Measurements from ENCODE around the gene NDUFAF3. TPM values are rescaled to one million over a fixed set of nuclear protein-coding genes. Genes with fewer than 3 reads are reported as not detected.

Gene NDUFAF3
- total RNA-seq, 2 donors from 2014 or later = 168 to 183 TPM

DNA sequence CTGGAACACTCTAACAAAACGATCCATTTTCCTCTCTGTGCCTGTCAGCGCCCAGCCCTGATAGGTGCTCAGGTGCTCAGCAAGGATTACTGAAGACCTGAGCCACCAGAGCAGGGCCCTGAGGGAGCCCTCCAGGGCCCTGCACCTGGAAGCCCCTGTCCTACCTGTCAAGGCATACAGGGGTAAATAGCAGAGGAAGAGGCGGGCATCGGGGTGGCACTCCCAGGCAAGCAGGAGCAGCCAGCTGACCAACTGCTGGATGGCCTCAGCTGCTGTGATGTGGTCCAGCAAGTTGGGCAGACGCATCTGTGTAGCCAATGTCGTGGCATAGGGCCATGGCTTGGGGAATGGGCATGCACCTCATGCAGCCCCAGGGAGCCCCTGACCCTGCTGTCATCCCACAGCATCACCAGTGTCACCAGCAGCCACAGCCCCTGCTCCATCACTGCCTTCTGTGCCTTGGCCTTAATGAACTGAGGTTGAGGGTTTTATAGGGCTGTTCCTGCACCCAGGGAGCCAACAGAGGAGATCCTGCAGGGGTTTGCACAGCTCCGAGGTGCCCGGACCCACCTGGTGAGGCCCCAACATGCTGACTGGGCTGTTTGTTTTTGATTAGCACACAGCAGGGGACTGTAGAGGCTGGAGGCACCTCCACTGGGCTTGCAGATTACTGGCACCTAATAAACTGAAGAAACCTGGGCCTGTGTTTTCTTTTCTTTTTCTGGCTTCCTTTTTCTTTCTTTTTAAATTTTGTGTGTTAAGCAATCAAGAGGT is 22.6 kb upstream of the NDUFAF3 start:
- Histone ChIP-seq H3K36me3 (no peaks in the 10 kb centered on the region), H3K9me3 (no peaks in the 10 kb centered on the region), H3K27ac (no peak overlapping the region), H3K4me1 (replicated peaks) (no peaks in the 10 kb centered on the region), H3K4me3 (no peak overlapping the region), H3K27me3 (replicated peaks; ENCODE audit: insufficient read depth) (no peaks in the 10 kb centered on the region)
- DNase-seq (ENCODE audit: low spot score) = no peak
- TF ChIP-seq POLR2AphosphoS5 (IDR thresholded peaks at IDR 0.05) = no peak
- TF ChIP-seq POLR2A (IDR thresholded peaks at IDR 0.05) = no peak
- no peak for TF ChIP-seq CTCF (IDR thresholded peaks at IDR 0.05)
- intact Hi-C loops (cut with DNase I) = no loop called here
- WGBS = 80% methylated on average over 8 of the region's 8 CpGs

GRCh38 chr3:49001155-49001554 is 20.8 kb upstream of the NDUFAF3 start:
- Histone ChIP-seq H3K36me3 (no peaks in the 10 kb centered on the region), H3K27ac (no peak overlapping the region), H3K27me3 (replicated peaks; ENCODE audit: insufficient read depth) (no peaks in the 10 kb centered on the region), H3K4me1 (replicated peaks) (peaks cover 4% of the 10 kb centered on the region), H3K9me3 (no peaks in the 10 kb centered on the region), H3K4me3 (no peak overlapping the region)
- intact Hi-C loops (cut with DNase I) = loop anchor here (10.0 kb wide), 1 partner anchor 414 kb away; the partner anchor contains the start of genes RHOA and TCTA
- DNase-seq (ENCODE audit: low spot score) = no peak
- WGBS = 90% methylated on average over 6 of the region's 6 CpGs
- TF ChIP-seq POLR2A (IDR thresholded peaks at IDR 0.05) = no peak
- no peak for TF ChIP-seq CTCF (IDR thresholded peaks at IDR 0.05)
- TF ChIP-seq POLR2AphosphoS5 (IDR thresholded peaks at IDR 0.05) = no peak

DNA sequence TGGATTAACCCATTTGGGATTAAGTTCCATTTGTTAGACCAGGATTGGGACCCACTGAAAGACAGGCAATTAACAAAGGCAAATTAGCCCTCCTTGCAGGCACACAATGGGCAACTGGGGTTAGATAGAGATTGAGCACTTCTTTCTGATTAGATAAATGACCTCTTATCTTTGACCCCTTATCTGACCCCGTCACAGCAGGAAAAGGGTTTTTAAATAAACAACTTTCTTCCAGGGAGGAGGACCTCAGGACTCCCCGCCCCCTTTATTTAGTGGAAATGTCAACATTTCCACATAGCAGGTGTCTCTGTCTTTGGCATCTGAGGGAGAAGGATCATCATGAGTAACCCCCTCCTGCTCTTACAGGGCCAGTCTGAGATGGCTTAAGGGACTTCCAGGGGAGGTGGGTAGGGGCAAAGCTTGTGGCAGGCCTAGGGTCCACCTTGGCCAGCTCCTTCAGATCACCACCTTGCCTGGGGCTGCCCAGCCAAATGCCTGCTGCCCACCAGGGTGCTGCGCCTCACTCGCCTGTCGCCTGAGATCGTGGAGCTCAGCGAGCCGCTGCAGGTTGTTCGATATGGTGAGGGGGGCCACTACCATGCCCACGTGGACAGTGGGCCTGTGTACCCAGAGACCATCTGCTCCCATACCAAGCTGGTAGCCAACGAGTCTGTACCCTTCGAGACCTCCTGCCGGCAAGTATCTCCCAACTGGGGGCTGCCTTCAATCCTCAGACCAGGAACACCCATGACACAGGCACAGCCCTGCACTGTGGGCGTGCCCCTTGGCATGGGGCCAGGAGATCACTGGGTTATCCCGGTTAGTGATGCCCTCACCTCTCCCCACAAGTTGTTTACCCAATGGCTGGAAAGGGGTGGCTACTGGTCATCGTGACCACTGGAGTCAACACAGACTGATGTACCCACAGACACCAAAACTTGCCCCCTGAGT is 17.3 kb upstream of the NDUFAF3 start:
- H3K27me3 ChIP-seq (replicated peaks; ENCODE audit: insufficient read depth) = no peaks in the 10 kb centered on the region
- no peak overlapping the region for H3K4me3 ChIP-seq
- WGBS = 84% methylated on average over 16 of the region's 16 CpGs
- TF ChIP-seq POLR2AphosphoS5 (IDR thresholded peaks at IDR 0.05) = no peak
- no peak for TF ChIP-seq POLR2A (IDR thresholded peaks at IDR 0.05)
- TF ChIP-seq CTCF (IDR thresholded peaks at IDR 0.05) = no peak
- intact Hi-C loops (cut with DNase I) = loop anchor here (5.0 to 10.0 kb wide), 2 partner anchors 87 to 410 kb away; partner anchors contain the start of genes ARIH2, RHOA and TCTA
- no peaks in the 10 kb centered on the region for H3K36me3 ChIP-seq
- DNase-seq (ENCODE audit: low spot score) = no peak
- H3K4me1 ChIP-seq (replicated peaks) = peaks cover 13% of the 10 kb centered on the region
- no peaks in the 10 kb centered on the region for H3K9me3 ChIP-seq
- H3K27ac ChIP-seq = no peak overlapping the region

- H3K27ac ChIP-seq = no peak overlapping the region
These were observed 16.6 kb upstream of the NDUFAF3 start for GRCh38 chr3:49005303-49005680.

More at GRCh38 chr3:49005303-49005680, 16.6 kb upstream of the NDUFAF3 start:
- no peaks in the 10 kb centered on the region for H3K9me3 ChIP-seq
- 84% methylated on average over 3 of the region's 3 CpGs for WGBS
- TF ChIP-seq POLR2A (IDR thresholded peaks at IDR 0.05) (no peak), CTCF (IDR thresholded peaks at IDR 0.05) (no peak), POLR2AphosphoS5 (IDR thresholded peaks at IDR 0.05) (no peak)
- H3K4me3 ChIP-seq = no peak overlapping the region
- peaks cover 13% of the 10 kb centered on the region for H3K4me1 ChIP-seq (replicated peaks)
- DNase-seq (ENCODE audit: low spot score) = no peak
- H3K36me3 ChIP-seq = no peaks in the 10 kb centered on the region
- H3K27me3 ChIP-seq (replicated peaks; ENCODE audit: insufficient read depth) = no peaks in the 10 kb centered on the region
- intact Hi-C loops (cut with DNase I) = loop anchor here (5.0 to 10.0 kb wide), 2 partner anchors 88 to 410 kb away; partner anchors contain the start of genes ARIH2, RHOA and TCTA

Measured in prostate gland (tissue), 2 donors.